ENCODE data around the gene KRT76.

Gene KRT76

DNA sequence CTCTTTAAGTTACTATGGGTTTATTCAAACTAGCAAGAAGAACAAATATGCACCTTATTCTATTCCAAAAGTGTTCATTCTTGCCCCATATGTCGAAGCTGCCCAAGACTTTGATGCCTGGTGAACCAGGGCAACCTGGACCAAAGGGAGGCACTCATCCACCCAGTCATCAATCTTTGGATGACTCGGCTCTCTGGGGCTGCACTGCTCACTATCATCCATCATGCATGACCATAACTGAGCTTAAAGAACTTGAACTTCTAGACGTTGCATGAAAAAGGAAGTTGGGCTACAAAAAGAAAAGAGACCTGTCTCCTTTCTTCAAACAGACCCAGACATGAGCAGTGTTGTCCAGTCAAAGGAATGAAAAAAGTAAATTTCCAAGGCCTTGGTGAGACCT lies 35.6 kb upstream of the KRT76 start:
- H3K9me3 ChIP-seq (ENCODE audit: control insufficient read depth, low read length), result no peaks in the 10 kb centered on the region
- 88 to 100% methylated on average over 1 to 3 of the region's 3 CpGs for WGBS, 2 experiments (ENCODE audit: insufficient coverage in 2 of 2)
- H3K27ac ChIP-seq (ENCODE audit: low read depth, low read length, severe bottlenecking), result no peak overlapping the region
- no peaks in the 10 kb centered on the region for H3K36me3 ChIP-seq (ENCODE audit: control insufficient read depth, insufficient read depth, low read length)
- no peaks in the 10 kb centered on the region for H3K4me1 ChIP-seq (ENCODE audit: control insufficient read depth, insufficient read depth, low read length, poor library complexity, severe bottlenecking)
- no peak overlapping the region for H3K4me3 ChIP-seq (ENCODE audit: extremely low read depth, insufficient read depth, low read length, poor library complexity, severe bottlenecking)

DNA sequence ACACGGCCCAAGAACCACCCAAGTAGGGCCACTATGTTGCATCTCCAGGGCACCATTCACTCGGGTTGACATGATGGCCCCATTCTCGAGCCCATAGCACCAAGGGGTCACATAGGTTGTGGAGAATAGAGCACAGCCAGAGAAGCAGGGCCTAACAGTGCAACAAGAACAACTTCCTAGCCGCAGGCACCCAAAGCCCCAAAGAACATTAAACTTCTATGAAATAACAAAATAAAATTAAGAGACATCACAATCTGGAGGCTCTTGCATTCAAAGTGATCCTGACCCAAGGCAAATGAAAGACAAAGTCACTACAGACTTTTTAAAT lies 34.9 kb upstream of the KRT76 start:
- no peak overlapping the region for H3K4me3 ChIP-seq (ENCODE audit: extremely low read depth, insufficient read depth, low read length, poor library complexity, severe bottlenecking)
- WGBS, 2 experiments (ENCODE audit: insufficient coverage in 2 of 2), result 71 to 78% methylated on average over 3 of the region's 4 CpGs
- H3K36me3 ChIP-seq (ENCODE audit: control insufficient read depth, insufficient read depth, low read length), result no peaks in the 10 kb centered on the region
- H3K4me1 ChIP-seq (ENCODE audit: control insufficient read depth, insufficient read depth, low read length, poor library complexity, severe bottlenecking), result no peaks in the 10 kb centered on the region
- H3K9me3 ChIP-seq (ENCODE audit: control insufficient read depth, low read length), result no peaks in the 10 kb centered on the region
- H3K27ac ChIP-seq (ENCODE audit: low read depth, low read length, severe bottlenecking), result no peak overlapping the region

DNA sequence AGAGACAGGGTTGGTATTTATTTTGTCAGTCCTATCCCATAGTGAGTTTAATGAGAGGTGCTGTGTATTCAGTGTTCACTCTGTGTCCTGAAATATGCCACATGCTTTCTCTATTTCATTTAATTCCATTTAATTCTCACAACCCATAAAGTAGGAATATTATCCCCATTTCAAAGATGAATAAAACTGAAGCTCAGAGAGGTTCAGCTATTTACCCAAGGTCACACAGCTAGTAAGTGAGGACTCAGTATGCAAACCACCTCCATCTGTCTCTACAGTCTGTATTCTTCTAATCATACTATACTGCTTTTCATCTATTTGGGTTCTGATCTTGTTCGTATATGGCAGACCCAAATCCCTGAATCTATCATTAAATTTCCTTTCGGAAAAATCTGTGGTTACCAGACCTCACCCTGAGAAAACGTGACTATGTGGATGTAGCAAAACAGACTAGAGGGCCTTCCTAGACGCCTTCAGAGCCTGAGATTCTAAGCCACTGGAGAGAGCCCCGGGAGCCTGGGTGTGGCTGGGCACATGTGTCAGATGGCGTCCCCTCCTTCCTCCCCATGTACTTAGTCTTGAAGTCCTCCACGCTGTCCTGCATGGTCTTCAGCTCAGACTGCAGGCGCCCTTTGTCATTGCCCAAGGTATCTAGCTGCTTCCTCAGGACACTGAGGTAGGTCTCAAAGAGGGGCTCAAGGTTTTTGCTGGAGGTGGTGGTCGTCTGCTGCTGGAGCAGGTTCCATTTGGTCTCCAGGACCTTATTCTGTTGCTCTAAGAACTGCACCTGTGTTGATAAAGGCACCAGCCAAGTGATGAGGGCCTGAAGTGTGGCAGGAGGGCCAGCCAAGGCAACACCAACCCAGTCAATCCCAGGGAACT lies 34.3 kb upstream of the KRT76 start:
- Histone ChIP-seq H3K4me1 (ENCODE audit: control insufficient read depth, insufficient read depth, low read length, poor library complexity, severe bottlenecking) (no peaks in the 10 kb centered on the region), H3K36me3 (ENCODE audit: control insufficient read depth, insufficient read depth, low read length) (no peaks in the 10 kb centered on the region), H3K4me3 (ENCODE audit: extremely low read depth, insufficient read depth, low read length, poor library complexity, severe bottlenecking) (no peak overlapping the region), H3K9me3 (ENCODE audit: control insufficient read depth, low read length) (no peaks in the 10 kb centered on the region), H3K27ac (ENCODE audit: low read depth, low read length, severe bottlenecking) (no peak overlapping the region)
- 85 to 86% methylated on average over 6 to 8 of the region's 9 CpGs for WGBS, 2 experiments (ENCODE audit: insufficient coverage in 2 of 2)

DNA sequence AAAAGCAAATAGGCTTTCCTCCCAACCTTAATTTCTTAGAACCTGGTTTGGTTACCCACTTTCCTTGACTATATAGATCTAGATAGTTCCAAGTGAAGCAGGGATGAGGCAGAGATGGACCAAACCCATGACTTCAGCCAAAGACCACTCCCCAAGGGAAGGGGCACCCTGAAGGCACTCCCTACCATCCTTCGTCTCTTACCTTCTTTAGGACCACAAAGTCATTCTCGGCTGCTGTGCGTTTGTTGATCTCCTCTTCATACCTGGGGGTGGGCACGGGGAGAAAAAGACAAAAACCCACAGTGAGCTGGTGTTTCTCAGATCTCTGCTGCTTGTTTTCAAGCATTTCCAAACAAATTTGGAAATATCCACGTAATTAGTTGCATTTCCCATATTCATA lies 33.4 kb upstream of the KRT76 start:
- H3K9me3 ChIP-seq (ENCODE audit: control insufficient read depth, low read length), result no peaks in the 10 kb centered on the region
- peaks cover 1% of the 10 kb centered on the region for H3K4me1 ChIP-seq (ENCODE audit: control insufficient read depth, insufficient read depth, low read length, poor library complexity, severe bottlenecking)
- H3K27ac ChIP-seq (ENCODE audit: low read depth, low read length, severe bottlenecking), result no peak overlapping the region
- H3K36me3 ChIP-seq (ENCODE audit: control insufficient read depth, insufficient read depth, low read length), result no peaks in the 10 kb centered on the region
- H3K4me3 ChIP-seq (ENCODE audit: extremely low read depth, insufficient read depth, low read length, poor library complexity, severe bottlenecking), result no peak overlapping the region
- 56 to 75% methylated on average over 4 of the region's 5 CpGs for WGBS, 2 experiments (ENCODE audit: insufficient coverage in 2 of 2)

DNA sequence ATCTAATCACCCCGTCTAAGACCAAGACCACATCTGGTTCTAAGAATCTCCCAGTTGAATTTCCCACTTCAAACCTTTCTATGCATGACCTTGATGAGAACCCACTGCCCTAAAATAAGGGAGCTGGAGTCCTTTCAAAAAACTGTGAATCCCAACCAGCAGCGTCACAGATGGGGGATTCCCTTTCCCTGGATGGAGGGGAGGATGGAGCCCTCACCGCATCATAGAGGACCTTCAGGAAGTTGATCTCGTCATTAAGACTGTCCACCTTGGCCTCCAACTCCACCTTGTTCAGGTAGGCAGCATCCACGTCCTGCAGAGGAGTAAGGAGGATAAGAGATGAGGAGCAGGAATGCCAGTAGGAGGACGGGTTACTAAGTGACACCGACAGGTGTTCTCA lies 32.0 kb upstream of the KRT76 start:
- no peaks in the 10 kb centered on the region for H3K9me3 ChIP-seq (ENCODE audit: control insufficient read depth, low read length)
- no peak overlapping the region for H3K27ac ChIP-seq (ENCODE audit: low read depth, low read length, severe bottlenecking)
- H3K36me3 ChIP-seq (ENCODE audit: control insufficient read depth, insufficient read depth, low read length), result no peaks in the 10 kb centered on the region
- 69 to 75% methylated on average over 3 of the region's 7 CpGs for WGBS, 2 experiments (ENCODE audit: insufficient coverage in 2 of 2)
- no peak overlapping the region for H3K4me3 ChIP-seq (ENCODE audit: extremely low read depth, insufficient read depth, low read length, poor library complexity, severe bottlenecking)
- peaks cover 5% of the 10 kb centered on the region for H3K4me1 ChIP-seq (ENCODE audit: control insufficient read depth, insufficient read depth, low read length, poor library complexity, severe bottlenecking)

DNA sequence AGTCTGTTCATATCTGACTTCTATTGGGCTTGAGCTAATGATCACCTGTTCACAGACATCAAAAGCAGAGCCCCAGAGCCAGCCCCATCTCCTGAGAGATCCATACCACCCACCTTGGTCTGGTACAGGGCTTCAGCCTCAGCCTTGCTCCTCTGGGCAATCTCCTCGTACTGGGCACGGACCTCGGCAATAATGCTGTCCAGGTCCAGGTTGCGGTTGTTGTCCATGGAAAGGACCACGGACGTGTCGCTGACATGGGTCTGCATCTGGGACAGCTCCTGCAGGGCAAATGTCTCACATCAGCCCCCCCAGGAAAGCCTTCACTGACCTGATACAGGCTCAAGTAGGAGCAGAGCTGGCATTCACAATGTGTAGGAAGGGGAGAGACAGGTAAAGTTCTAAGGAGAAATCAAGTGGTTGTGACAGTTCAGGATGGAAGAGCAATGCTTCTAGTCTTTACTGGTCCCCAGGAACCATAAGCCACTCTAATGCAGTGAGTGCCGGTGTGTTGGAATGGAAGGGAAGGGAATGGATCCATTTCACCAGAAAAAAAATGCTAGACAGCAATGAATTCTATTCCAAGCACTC lies 31.5 kb upstream of the KRT76 start:
- Histone ChIP-seq H3K9me3 (ENCODE audit: control insufficient read depth, low read length) (no peaks in the 10 kb centered on the region), H3K36me3 (ENCODE audit: control insufficient read depth, insufficient read depth, low read length) (no peaks in the 10 kb centered on the region), H3K4me1 (ENCODE audit: control insufficient read depth, insufficient read depth, low read length, poor library complexity, severe bottlenecking) (peaks cover 5% of the 10 kb centered on the region), H3K4me3 (ENCODE audit: extremely low read depth, insufficient read depth, low read length, poor library complexity, severe bottlenecking) (no peak overlapping the region), H3K27ac (ENCODE audit: low read depth, low read length, severe bottlenecking) (no peak overlapping the region)
- WGBS, 2 experiments (ENCODE audit: insufficient coverage in 2 of 2), result 96 to 98% methylated on average over 7 of the region's 8 CpGs

DNA sequence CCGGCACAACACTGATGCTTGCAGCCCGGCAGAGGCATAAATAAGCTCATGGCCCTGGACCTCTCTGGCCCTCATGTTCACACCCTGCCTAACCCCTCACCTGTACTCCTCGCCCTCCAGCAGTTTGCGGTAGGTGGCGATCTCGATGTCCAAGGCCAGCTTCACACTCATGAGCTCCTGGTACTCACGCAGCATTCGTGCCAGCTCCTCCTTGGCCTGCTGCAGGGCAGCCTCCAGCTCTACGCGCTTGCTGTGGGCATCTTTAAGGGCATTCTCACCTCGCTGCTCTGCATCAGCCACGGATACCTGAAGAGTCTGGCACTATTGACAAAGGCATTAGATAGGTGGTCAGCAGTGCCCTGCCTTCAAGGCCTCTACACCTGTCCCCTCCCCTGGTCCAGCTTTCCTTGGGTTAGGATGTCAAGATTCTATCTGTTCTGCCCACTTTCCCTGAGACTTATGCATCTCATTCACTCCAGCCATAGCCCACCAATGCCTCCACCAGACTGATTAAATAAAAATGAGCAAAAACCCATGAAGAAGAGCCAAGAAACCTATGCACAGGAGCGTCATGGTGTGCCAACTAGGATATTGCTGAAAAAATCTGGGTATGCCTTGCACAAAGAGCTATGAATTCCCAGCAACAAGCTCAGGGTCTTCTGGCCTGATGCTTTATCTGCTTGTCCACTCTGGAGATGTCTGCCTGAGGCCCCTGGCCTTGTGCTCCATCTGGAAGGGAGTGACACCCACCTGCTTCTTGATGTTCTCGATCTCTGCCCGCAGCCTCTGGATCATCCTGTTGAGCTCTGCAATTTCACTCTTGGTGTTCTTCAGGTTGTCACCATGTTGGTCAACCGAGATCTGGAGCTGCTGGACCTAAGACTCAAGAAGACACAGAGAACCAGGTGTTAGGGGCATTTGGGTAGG lies 30.7 kb upstream of the KRT76 start:
- Histone ChIP-seq H3K4me3 (ENCODE audit: extremely low read depth, insufficient read depth, low read length, poor library complexity, severe bottlenecking) (no peak overlapping the region), H3K9me3 (ENCODE audit: control insufficient read depth, low read length) (no peaks in the 10 kb centered on the region), H3K36me3 (ENCODE audit: control insufficient read depth, insufficient read depth, low read length) (no peaks in the 10 kb centered on the region), H3K27ac (ENCODE audit: low read depth, low read length, severe bottlenecking) (no peak overlapping the region), H3K4me1 (ENCODE audit: control insufficient read depth, insufficient read depth, low read length, poor library complexity, severe bottlenecking) (peaks cover 5% of the 10 kb centered on the region)
- 87 to 89% methylated on average over 16 of the region's 16 CpGs for WGBS, 2 experiments (ENCODE audit: insufficient coverage in 2 of 2)

DNA sequence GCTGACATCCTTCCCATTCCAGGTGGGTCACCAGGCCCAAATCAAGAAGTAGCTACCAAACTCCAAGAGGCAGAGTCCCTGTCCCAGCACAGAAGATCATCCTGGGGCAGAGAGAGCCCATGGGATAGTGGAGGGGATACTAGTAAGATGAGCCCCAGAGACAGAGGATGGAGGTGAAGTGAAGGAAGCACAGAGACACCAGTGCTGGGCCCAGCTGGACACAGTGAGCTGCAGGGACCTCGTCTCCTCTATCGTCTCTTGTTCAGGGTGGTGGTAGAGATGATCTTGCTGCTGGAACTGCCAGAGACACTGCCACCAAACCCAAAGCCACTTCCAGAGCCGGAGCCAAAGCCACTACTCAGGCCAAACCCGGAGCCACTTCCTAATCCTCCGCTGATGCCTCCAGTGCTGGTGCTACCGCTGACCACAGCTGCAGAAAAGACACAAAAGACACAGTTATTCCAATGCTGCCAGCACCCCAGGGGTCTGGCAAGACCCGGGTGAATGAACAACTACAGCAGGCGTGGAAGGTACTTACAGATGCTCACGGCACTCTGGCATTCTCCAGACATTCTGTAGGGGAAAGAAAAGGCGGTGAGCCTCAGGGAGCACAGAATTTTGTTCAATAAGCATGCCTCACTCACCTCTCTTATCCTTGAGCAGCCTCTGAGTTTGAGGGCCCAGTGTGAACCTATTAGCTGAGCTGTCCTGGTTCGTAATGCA lies 29.8 kb upstream of the KRT76 start:
- Histone ChIP-seq H3K27ac (ENCODE audit: low read depth, low read length, severe bottlenecking) (no peak overlapping the region), H3K36me3 (ENCODE audit: control insufficient read depth, insufficient read depth, low read length) (no peaks in the 10 kb centered on the region), H3K9me3 (ENCODE audit: control insufficient read depth, low read length) (no peaks in the 10 kb centered on the region), H3K4me3 (ENCODE audit: extremely low read depth, insufficient read depth, low read length, poor library complexity, severe bottlenecking) (no peak overlapping the region), H3K4me1 (ENCODE audit: control insufficient read depth, insufficient read depth, low read length, poor library complexity, severe bottlenecking) (peaks cover 5% of the 10 kb centered on the region)
- 86 to 88% methylated on average over 4 to 11 of the region's 11 CpGs for WGBS, 2 experiments (ENCODE audit: insufficient coverage in 2 of 2)

DNA sequence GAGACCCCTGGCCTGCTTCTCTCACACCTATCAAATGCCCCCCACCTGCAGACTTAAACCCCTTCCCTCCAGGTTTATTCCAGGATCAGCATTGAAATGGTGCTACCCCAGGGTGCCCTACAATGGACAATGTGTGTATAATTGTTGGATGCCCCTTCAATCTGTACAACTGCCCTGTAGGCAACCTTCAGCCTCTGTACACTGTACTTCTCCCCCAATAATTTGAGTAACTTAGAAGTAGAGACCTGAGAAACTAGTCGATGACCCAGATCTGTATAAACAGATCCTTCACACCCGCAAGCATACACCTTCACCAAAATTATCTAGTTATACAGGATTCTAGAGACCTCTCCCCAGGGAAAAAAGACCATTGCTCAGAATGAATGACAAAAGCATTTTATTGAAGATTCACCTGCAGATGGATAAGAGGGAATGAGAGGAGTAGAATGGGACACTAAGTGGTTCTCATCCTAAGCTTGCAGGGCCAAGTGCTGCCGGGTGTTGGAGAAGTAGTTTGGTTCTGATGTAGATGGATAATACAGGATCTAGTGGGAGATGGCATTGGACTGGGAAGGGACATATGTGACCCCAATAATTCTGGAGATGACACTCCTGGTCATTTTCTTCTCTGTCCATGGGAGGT lies 29.1 kb upstream of the KRT76 start:
- Histone ChIP-seq H3K36me3 (ENCODE audit: control insufficient read depth, insufficient read depth, low read length) (no peaks in the 10 kb centered on the region), H3K4me1 (ENCODE audit: control insufficient read depth, insufficient read depth, low read length, poor library complexity, severe bottlenecking) (peaks cover 5% of the 10 kb centered on the region), H3K9me3 (ENCODE audit: control insufficient read depth, low read length) (no peaks in the 10 kb centered on the region), H3K27ac (ENCODE audit: low read depth, low read length, severe bottlenecking) (no peak overlapping the region), H3K4me3 (ENCODE audit: extremely low read depth, insufficient read depth, low read length, poor library complexity, severe bottlenecking) (no peak overlapping the region)
- WGBS, 2 experiments (ENCODE audit: insufficient coverage in 2 of 2), result 80 to 92% methylated on average over 1 to 3 of the region's 3 CpGs

DNA sequence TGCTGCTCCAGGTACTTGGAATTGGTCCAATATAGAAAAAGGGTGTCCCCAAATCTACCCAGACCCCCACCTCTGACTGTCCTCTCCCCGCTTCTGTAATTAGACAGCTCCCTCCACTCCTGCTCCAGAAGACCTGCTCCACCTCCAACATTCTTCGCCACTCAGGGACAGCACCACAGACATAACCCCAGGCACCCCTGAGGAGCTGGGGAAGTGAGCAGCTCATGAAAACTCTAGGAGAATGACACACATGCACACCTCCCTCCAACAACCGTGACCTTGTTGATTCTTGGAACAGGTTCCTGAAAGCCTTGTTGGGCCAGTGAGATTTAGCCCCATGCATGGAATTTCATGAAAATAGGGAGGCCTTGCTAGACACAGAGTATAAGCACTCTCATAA lies 28.6 kb upstream of the KRT76 start:
- Histone ChIP-seq H3K4me1 (ENCODE audit: control insufficient read depth, insufficient read depth, low read length, poor library complexity, severe bottlenecking) (peaks cover 5% of the 10 kb centered on the region), H3K9me3 (ENCODE audit: control insufficient read depth, low read length) (no peaks in the 10 kb centered on the region), H3K27ac (ENCODE audit: low read depth, low read length, severe bottlenecking) (no peak overlapping the region), H3K36me3 (ENCODE audit: control insufficient read depth, insufficient read depth, low read length) (no peaks in the 10 kb centered on the region), H3K4me3 (ENCODE audit: extremely low read depth, insufficient read depth, low read length, poor library complexity, severe bottlenecking) (no peak overlapping the region)
- 50 to 92% methylated on average over 1 to 2 of the region's 3 CpGs for WGBS, 2 experiments (ENCODE audit: insufficient coverage in 2 of 2)

All from mesodermal cell (in vitro differentiated cells).